ENCODE results near the gene SYT2.

- TF ChIP-seq POLR2A (IDR thresholded peaks at IDR 0.05; ENCODE audit: low read depth): no peak
- no peak for TF ChIP-seq CTCF (IDR thresholded peaks at IDR 0.05)
- TF ChIP-seq POLR2AphosphoS5 (IDR thresholded peaks at IDR 0.05): no peak
- TF ChIP-seq EP300 (IDR thresholded peaks at IDR 0.05): no peak
Measured at GRCh38 chr1:202716654-202717053, 6.4 kb upstream of the SYT2 start.

Data from esophagus muscularis mucosa (tissue), 4 donors.